Breast epithelium (tissue), 4 donors: ENCODE results near the gene GPC6. TPM values are rescaled to one million over a fixed set of nuclear protein-coding genes. Genes with fewer than 3 reads are reported as not detected.

Experiments used
- DNase-seq, 2 donors: peaks; one replicate each; pipeline ENCODE4 v3.0.0-alpha.2; 2019; ENCODE audit warnings: low spot score in 2 of 2
- H3K27ac ChIP-seq, 2 donors: fragments of 200-600 bp; sonication (generic) in 1 of 2; one replicate each; pipeline ENCODE4 v1.5.1; 2016 to 2019; ENCODE audit warnings: mild to moderate bottlenecking in 1 of 2
- H3K27me3 ChIP-seq, 2 donors: fragments of 200-600 bp; sonication (generic) in 1 of 2; one replicate each; pipeline versions ENCODE4 v1.5.1 to v1.6.0; 2017 to 2019; ENCODE audit warnings: control low read depth in 1 of 2, mild to moderate bottlenecking in 1 of 2
- H3K36me3 ChIP-seq: fragments of 200-600 bp; one replicate; pipeline ENCODE4 v1.5.1; 2019
- H3K4me1 ChIP-seq, 2 donors: fragments of 200-600 bp; sonication (generic); one replicate each; pipeline ENCODE4 v1.5.1; 2016 to 2019; ENCODE audit warnings: control low read depth in 1 of 2
- H3K4me3 ChIP-seq, 3 donors: fragments of 200-600 bp; sonication (generic); 1 replicate in 2 of 3; 2 replicates in 1 of 3; pipeline ENCODE4 v1.5.1; 2016 to 2019; ENCODE audit warnings: mild to moderate bottlenecking in 3 of 3, moderate library complexity in 2 of 3
- H3K9me3 ChIP-seq, 2 donors: fragments of 200-600 bp; sonication (generic) in 1 of 2; one replicate each; pipeline ENCODE4 v1.5.1; 2016 to 2019; ENCODE audit warnings: control low read depth in 1 of 2
- CTCF ChIP-seq, 3 donors: fragments of 450-650 bp; IDR thresholded peaks; one replicate each; pipeline ENCODE4 v1.5.1; 2016 to 2017; ENCODE audit warnings: antibody characterized with exemption in 3 of 3, mild to moderate bottlenecking in 3 of 3, moderate library complexity in 3 of 3
- POLR2A ChIP-seq: fragments of 450-650 bp; IDR thresholded peaks from one replicate; pipeline ENCODE4 v1.6.1; 2016; ENCODE audit warnings: antibody characterized with exemption, mild to moderate bottlenecking, moderate library complexity
- POLR2AphosphoS5 ChIP-seq, 3 donors: sonication (generic); formaldehyde crosslinking; IDR thresholded peaks; one replicate each; pipeline ENCODE4 v1.6.1; 2017; ENCODE audit warnings: antibody characterized with exemption in 3 of 3
- intact Hi-C: fragments of 100-400 bp; cut with DNase I; formaldehyde crosslinking; loops from one replicate; pipeline ENCODE4 v1.15.1; 2023; ENCODE audit warnings: low total_unique reads
- total RNA-seq, 3 donors: library from RNA; depleted of rRNA; stranded (reverse); fragments of >200 nt; gene quantifications; one replicate each; pipeline ENCODE4 v1.1.0, GENCODE V29; 2016

Gene GPC6
- total RNA-seq, 3 donors from 2014 or later, result 3.5 to 44.0 (median 4.9) TPM

GRCh38 chr13:93819331-93819890 is 592.8 kb downstream of the GPC6 start:
- Histone ChIP-seq H3K27ac (no peak overlapping the region), H3K4me3 (no peak overlapping the region), H3K4me1 (no peaks in the 10 kb centered on the region), H3K27me3 (no peaks in the 10 kb centered on the region), H3K36me3 (no peaks in the 10 kb centered on the region), H3K9me3 (no peaks in the 10 kb centered on the region)
- intact Hi-C loops, result no loop called here
- no peak for DNase-seq
- TF ChIP-seq CTCF (IDR thresholded peaks at IDR 0.05) (no peak), POLR2AphosphoS5 (IDR thresholded peaks at IDR 0.05) (no peak), POLR2A (no peak)

GRCh38 chr13:93824286-93824685 is 597.7 kb downstream of the GPC6 start:
- H3K27ac ChIP-seq, result no peak overlapping the region
- H3K9me3 ChIP-seq, result no peaks in the 10 kb centered on the region
- H3K4me3 ChIP-seq, result no peak overlapping the region
- TF ChIP-seq CTCF (IDR thresholded peaks at IDR 0.05) (no peak), POLR2AphosphoS5 (IDR thresholded peaks at IDR 0.05) (no peak), POLR2A (no peak)
- H3K27me3 ChIP-seq, result no peaks in the 10 kb centered on the region
- no peak for DNase-seq
- no peaks in the 10 kb centered on the region for H3K36me3 ChIP-seq
- H3K4me1 ChIP-seq, result no peaks in the 10 kb centered on the region
- intact Hi-C loops, result no loop called here

- no peak for DNase-seq
- H3K27me3 ChIP-seq, result no peaks in the 10 kb centered on the region
- H3K36me3 ChIP-seq, result peaks cover 3% of the 10 kb centered on the region
- TF ChIP-seq POLR2AphosphoS5 (IDR thresholded peaks at IDR 0.05) (no peak), POLR2A (no peak), CTCF (IDR thresholded peaks at IDR 0.05) (no peak)
- H3K9me3 ChIP-seq, result no peaks in the 10 kb centered on the region
- no peak overlapping the region for H3K4me3 ChIP-seq
- H3K4me1 ChIP-seq, result no peaks in the 10 kb centered on the region
- H3K27ac ChIP-seq, result no peak overlapping the region
- intact Hi-C loops, result no loop called here
Measured at GRCh38 chr13:93834051-93834450, 607.4 kb downstream of the GPC6 start.

GRCh38 chr13:93843082-93843481 is 616.5 kb downstream of the GPC6 start:
- Histone ChIP-seq H3K27ac (no peak overlapping the region), H3K4me1 (no peaks in the 10 kb centered on the region), H3K4me3 (no peak overlapping the region), H3K9me3 (no peaks in the 10 kb centered on the region), H3K27me3 (no peaks in the 10 kb centered on the region), H3K36me3 (no peaks in the 10 kb centered on the region)
- no peak for DNase-seq
- no peak for TF ChIP-seq CTCF (IDR thresholded peaks at IDR 0.05)
- no peak for TF ChIP-seq POLR2AphosphoS5 (IDR thresholded peaks at IDR 0.05)
- no peak for TF ChIP-seq POLR2A
- intact Hi-C loops, result no loop called here

- no peaks in the 10 kb centered on the region for H3K4me1 ChIP-seq
- DNase-seq, result no peak
- intact Hi-C loops, result no loop called here
- no peak overlapping the region for H3K27ac ChIP-seq
- no peak overlapping the region for H3K4me3 ChIP-seq
- no peaks in the 10 kb centered on the region for H3K27me3 ChIP-seq
- H3K36me3 ChIP-seq, result no peaks in the 10 kb centered on the region
- no peaks in the 10 kb centered on the region for H3K9me3 ChIP-seq
- TF ChIP-seq POLR2A, result no peak
- no peak for TF ChIP-seq CTCF (IDR thresholded peaks at IDR 0.05)
- TF ChIP-seq POLR2AphosphoS5 (IDR thresholded peaks at IDR 0.05), result no peak
Measured at GRCh38 chr13:93847162-93847561, 620.6 kb downstream of the GPC6 start.
